Measurements from ENCODE around the gene OR2L2.

OR2L2 gene

GRCh38 chr1:248029770-248030169, at the start of gene OR2L2:
OR2L2 (plus strand) TSS chr1:248030070; CDS start chr1:248038268, 8,198 bp downstream.
- Histone ChIP-seq H3K9ac (no peak within 1 kb of the TSS), H3K27me3 (no peaks in the 10 kb centered on the region), H3K36me3 (no peaks in the 10 kb centered on the region), H3K27ac (no peak within 1 kb of the TSS), H3K9me3 (replicated peaks in 1 of 11) (peaks cover 22 to 31% (median 27%) of the 10 kb centered on the region in 11 experiments), H3K4me2 (no peak within 1 kb of the TSS), H3K4me3 (no peak within 1 kb of the TSS), H4K20me1 (no peaks in the 10 kb centered on the region), H3K4me1 (no peaks in the 10 kb centered on the region)
- TF ChIP-seq Cebpa-rat (IDR thresholded peaks at IDR 0.05) = no peak

GRCh38 chr1:247992986-247993385, 36.9 kb upstream of the OR2L2 start:
- Histone ChIP-seq H3K4me3 (no peak overlapping the region), H3K36me3 (no peaks in the 10 kb centered on the region), H3K27ac (no peak overlapping the region), H3K9ac (no peak overlapping the region), H3K9me3 (replicated peaks in 1 of 11) (no peaks in the 10 kb centered on the region), H4K20me1 (no peaks in the 10 kb centered on the region), H3K4me2 (peak overlapping the region in 2 of 11 experiments; percentile 29 to 53; a peak in 2 of 22 replicates), H3K4me1 (peaks cover 0 to 13% (median 0%) of the 10 kb centered on the region in 10 experiments; a peak in 3 of 20 replicates), H3K27me3 (no peaks in the 10 kb centered on the region)
- no peak for TF ChIP-seq Cebpa-rat (IDR thresholded peaks at IDR 0.05)

- Histone ChIP-seq H3K27ac (no peak overlapping the region), H4K20me1 (no peaks in the 10 kb centered on the region), H3K4me1 (no peaks in the 10 kb centered on the region), H3K9ac (no peak overlapping the region), H3K4me3 (no peak overlapping the region), H3K4me2 (no peak overlapping the region), H3K9me3 (replicated peaks in 1 of 11) (no peaks in the 10 kb centered on the region), H3K27me3 (no peaks in the 10 kb centered on the region), H3K36me3 (no peaks in the 10 kb centered on the region)
- no peak for TF ChIP-seq Cebpa-rat (IDR thresholded peaks at IDR 0.05)
Measured at GRCh38 chr1:247998811-247999210, 31.1 kb upstream of the OR2L2 start.

GRCh38 chr1:248000169-248000568, 29.7 kb upstream of the OR2L2 start:
- Histone ChIP-seq H3K4me3 (no peak overlapping the region), H3K4me2 (no peak overlapping the region), H3K9me3 (replicated peaks in 1 of 11) (no peaks in the 10 kb centered on the region), H3K9ac (no peak overlapping the region), H3K36me3 (no peaks in the 10 kb centered on the region), H3K27ac (no peak overlapping the region), H4K20me1 (no peaks in the 10 kb centered on the region), H3K4me1 (no peaks in the 10 kb centered on the region), H3K27me3 (no peaks in the 10 kb centered on the region)
- TF ChIP-seq Cebpa-rat (IDR thresholded peaks at IDR 0.05) = no peak

GRCh38 chr1:248007778-248008177, 22.1 kb upstream of the OR2L2 start:
- H4K20me1 ChIP-seq = no peaks in the 10 kb centered on the region
- H3K4me2 ChIP-seq = no peak overlapping the region
- H3K27me3 ChIP-seq = no peaks in the 10 kb centered on the region
- no peak overlapping the region for H3K27ac ChIP-seq
- no peaks in the 10 kb centered on the region for H3K36me3 ChIP-seq
- H3K9ac ChIP-seq = no peak overlapping the region
- TF ChIP-seq Cebpa-rat (IDR thresholded peaks at IDR 0.05) = no peak
- H3K4me3 ChIP-seq = no peak overlapping the region
- H3K9me3 ChIP-seq (replicated peaks in 1 of 11) = peaks cover 11 to 46% (median 25%) of the 10 kb centered on the region in 11 experiments
- H3K4me1 ChIP-seq = no peaks in the 10 kb centered on the region

- H3K27ac ChIP-seq = no peak overlapping the region
- no peaks in the 10 kb centered on the region for H3K4me1 ChIP-seq
- no peak overlapping the region for H3K4me3 ChIP-seq
- no peaks in the 10 kb centered on the region for H4K20me1 ChIP-seq
- H3K9ac ChIP-seq = no peak overlapping the region
- H3K4me2 ChIP-seq = no peak overlapping the region
- H3K9me3 ChIP-seq (replicated peaks in 1 of 11) = peaks cover 11 to 46% (median 25%) of the 10 kb centered on the region in 11 experiments
- H3K36me3 ChIP-seq = no peaks in the 10 kb centered on the region
- TF ChIP-seq Cebpa-rat (IDR thresholded peaks at IDR 0.05) = no peak
- H3K27me3 ChIP-seq = no peaks in the 10 kb centered on the region
Measured at GRCh38 chr1:248009681-248010080, 20.2 kb upstream of the OR2L2 start.

- Histone ChIP-seq H3K36me3 (no peaks in the 10 kb centered on the region), H3K9ac (no peak within 1 kb of the TSS), H3K4me2 (no peak within 1 kb of the TSS), H3K27me3 (no peaks in the 10 kb centered on the region), H4K20me1 (no peaks in the 10 kb centered on the region), H3K9me3 (replicated peaks in 1 of 11) (peaks cover 11 to 34% (median 21%) of the 10 kb centered on the region in 11 experiments), H3K4me3 (no peak within 1 kb of the TSS), H3K4me1 (no peaks in the 10 kb centered on the region), H3K27ac (no peak within 1 kb of the TSS)
- TF ChIP-seq Cebpa-rat (IDR thresholded peaks at IDR 0.05) = no peak
Measured at GRCh38 chr1:248013229-248013710, 16.6 kb upstream of the OR2L2 start, which contains the start of gene OR2L5. OR2L5 (plus strand) TSS chr1:248013660; CDS start chr1:248021948, 8,288 bp downstream.

- Histone ChIP-seq H3K4me2 (no peak overlapping the region), H3K9ac (no peak overlapping the region), H3K4me1 (peaks cover 0 to 15% (median 0%) of the 10 kb centered on the region in 10 experiments; a peak in 4 of 20 replicates), H3K36me3 (no peaks in the 10 kb centered on the region), H3K9me3 (replicated peaks in 1 of 11) (peaks cover 0 to 13% (median 5%) of the 10 kb centered on the region in 11 experiments; a peak in 3 of 22 replicates), H3K4me3 (no peak overlapping the region), H4K20me1 (no peaks in the 10 kb centered on the region), H3K27ac (no peak overlapping the region), H3K27me3 (no peaks in the 10 kb centered on the region)
- no peak for TF ChIP-seq Cebpa-rat (IDR thresholded peaks at IDR 0.05)
Measured at GRCh38 chr1:248015803-248016202, 14.1 kb upstream of the OR2L2 start.

GRCh38 chr1:248045209-248045608, 15.3 kb downstream of the OR2L2 start:
- no peaks in the 10 kb centered on the region for H3K9me3 ChIP-seq (replicated peaks in 1 of 11)
- H3K4me3 ChIP-seq = no peak overlapping the region
- no peaks in the 10 kb centered on the region for H4K20me1 ChIP-seq
- H3K4me1 ChIP-seq = peaks cover 0 to 10% (median 0%) of the 10 kb centered on the region in 10 experiments; a peak in 2 of 20 replicates
- H3K27ac ChIP-seq = no peak overlapping the region
- no peak overlapping the region for H3K9ac ChIP-seq
- H3K36me3 ChIP-seq = no peaks in the 10 kb centered on the region
- no peaks in the 10 kb centered on the region for H3K27me3 ChIP-seq
- no peak for TF ChIP-seq Cebpa-rat (IDR thresholded peaks at IDR 0.05)
- H3K4me2 ChIP-seq = peak overlapping the region in 1 of 11 experiments; percentile 28; a peak in 2 of 22 replicates

- H3K36me3 ChIP-seq = no peaks in the 10 kb centered on the region
- H3K9me3 ChIP-seq (replicated peaks in 1 of 11) = no peaks in the 10 kb centered on the region
- no peak for TF ChIP-seq Cebpa-rat (IDR thresholded peaks at IDR 0.05)
- no peak within 1 kb of the TSS for H3K4me3 ChIP-seq
- H3K27ac ChIP-seq = no peak within 1 kb of the TSS
- H4K20me1 ChIP-seq = no peaks in the 10 kb centered on the region
- H3K4me1 ChIP-seq = peaks cover 0 to 10% (median 0%) of the 10 kb centered on the region in 10 experiments; a peak in 2 of 20 replicates
- H3K4me2 ChIP-seq = no peak within 1 kb of the TSS
- no peak within 1 kb of the TSS for H3K9ac ChIP-seq
- H3K27me3 ChIP-seq = no peaks in the 10 kb centered on the region
Measured at GRCh38 chr1:248046536-248046935, 16.7 kb downstream of the OR2L2 start, which contains the start of gene OR2L3. OR2L3 (plus strand) TSS chr1:248046836; CDS start chr1:248060682, 13,846 bp downstream.
